HG03064 (cell line): ENCODE measurements around the gene CC2D2A.

Source experiments
- ATAC-seq: cut with Tn5 transposase; IDR thresholded peaks from one replicate; pipeline ENCODE4 v1.9.1; 2021; ENCODE audit warnings: low read depth; ENCODE audit not compliant: unreplicated experiment

CC2D2A gene

GRCh38 chr4:15469402-15470127, at the start of gene CC2D2A:
CC2D2A (plus strand) TSS chr4:15469882; CDS start chr4:15475933, 6,051 bp downstream.
- ATAC-seq, result no peak

DNA sequence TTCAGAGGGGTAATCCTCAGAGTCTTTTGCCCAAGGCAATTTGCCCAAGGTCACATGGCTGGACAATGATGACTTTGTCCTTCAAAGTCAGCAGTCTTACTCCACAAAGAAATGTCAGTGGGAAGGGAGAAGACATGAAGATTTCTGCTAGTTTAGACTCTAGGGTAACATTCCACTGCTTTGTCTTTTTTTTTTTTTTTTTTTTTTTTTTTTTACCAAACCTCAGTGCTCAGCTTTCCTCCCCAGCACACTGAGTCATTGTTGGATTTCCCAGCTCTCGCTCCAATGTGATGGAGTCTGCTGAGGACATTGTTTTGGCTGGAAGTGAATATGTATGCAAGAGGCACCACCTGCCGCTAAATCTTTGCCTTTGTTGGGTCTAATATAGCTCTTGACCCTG, 49.0 kb upstream of the CC2D2A start:
- no peak for ATAC-seq

DNA sequence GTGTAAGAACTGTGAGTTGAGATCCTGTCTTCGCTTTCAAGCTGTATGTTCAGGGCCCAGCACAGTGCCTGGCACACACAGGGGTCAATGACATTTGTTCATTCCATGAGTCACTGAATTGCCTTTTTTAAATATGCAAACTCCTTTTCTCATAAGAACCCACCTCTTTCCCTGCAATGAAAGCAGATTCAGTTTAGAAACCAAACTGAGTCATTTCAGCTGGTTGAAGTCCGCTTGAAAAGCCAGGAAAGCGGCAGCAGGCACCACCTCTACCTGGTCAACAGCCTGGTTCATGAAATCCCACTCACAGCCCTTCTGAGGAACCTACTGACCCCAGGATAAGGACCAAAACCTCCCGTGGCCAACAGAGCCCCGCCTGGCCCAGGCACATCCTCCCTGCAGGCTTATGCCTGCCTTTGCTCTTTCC, 46.4 kb upstream of the CC2D2A start:
- no peak for ATAC-seq

GRCh38 chr4:15425520-15425919, 44.2 kb upstream of the CC2D2A start:
- no peak for ATAC-seq

DNA sequence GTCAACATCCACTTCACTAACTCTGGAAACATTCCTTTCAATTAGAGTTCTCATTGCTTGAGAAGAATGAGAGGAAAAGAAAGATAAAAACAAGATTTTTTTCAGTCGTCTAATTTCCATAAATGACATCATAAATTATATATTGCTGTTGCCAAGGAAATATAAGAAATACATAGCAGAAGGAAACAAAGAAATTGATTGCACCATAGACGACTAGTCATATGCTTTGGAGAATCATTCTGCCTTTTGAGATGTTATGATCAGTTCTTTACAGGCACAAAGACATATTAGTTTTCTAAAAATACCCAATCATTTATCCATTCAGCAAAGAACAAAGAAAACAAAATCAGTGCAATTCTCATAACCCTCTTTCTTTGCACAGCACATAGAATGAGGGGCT, 42.5 kb upstream of the CC2D2A start:
- no peak for ATAC-seq

GRCh38 chr4:15427701-15428100, 42.0 kb upstream of the CC2D2A start, which contains the start of gene C1QTNF7:
C1QTNF7 (plus strand) TSS chr4:15428033; CDS start chr4:15435744, 7,711 bp downstream.
- no peak for ATAC-seq

- ATAC-seq, result no peak
Observed at GRCh38 chr4:15428611-15429010, 41.1 kb upstream of the CC2D2A start.

GRCh38 chr4:15434091-15434490, 35.6 kb upstream of the CC2D2A start:
- no peak for ATAC-seq

GRCh38 chr4:15434676-15435075, 35.0 kb upstream of the CC2D2A start:
- no peak for ATAC-seq

DNA sequence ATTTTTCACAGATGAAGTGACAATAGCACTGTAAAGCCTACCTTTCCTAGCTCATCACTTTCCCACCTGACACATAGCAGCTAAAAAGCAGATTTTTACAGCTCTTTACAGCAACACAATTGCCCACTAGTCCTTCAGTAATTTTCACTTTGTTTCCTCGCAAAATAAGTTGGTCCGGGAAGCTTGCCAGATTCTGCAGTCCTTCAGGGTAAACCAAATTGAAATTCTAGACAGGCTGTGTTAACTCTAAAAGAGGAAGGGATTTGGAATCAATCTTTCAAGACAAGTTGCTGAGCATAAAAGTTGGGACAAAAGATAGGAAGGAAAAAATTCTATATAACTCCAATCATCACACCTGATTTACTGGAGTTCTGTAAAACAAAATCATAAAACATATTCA, 33.2 kb upstream of the CC2D2A start:
- no peak for ATAC-seq

- no peak for ATAC-seq
Observed at GRCh38 chr4:15438939-15439524, 30.6 kb upstream of the CC2D2A start.

- ATAC-seq, result no peak
Observed at GRCh38 chr4:15443371-15444160, 26.1 kb upstream of the CC2D2A start.

DNA sequence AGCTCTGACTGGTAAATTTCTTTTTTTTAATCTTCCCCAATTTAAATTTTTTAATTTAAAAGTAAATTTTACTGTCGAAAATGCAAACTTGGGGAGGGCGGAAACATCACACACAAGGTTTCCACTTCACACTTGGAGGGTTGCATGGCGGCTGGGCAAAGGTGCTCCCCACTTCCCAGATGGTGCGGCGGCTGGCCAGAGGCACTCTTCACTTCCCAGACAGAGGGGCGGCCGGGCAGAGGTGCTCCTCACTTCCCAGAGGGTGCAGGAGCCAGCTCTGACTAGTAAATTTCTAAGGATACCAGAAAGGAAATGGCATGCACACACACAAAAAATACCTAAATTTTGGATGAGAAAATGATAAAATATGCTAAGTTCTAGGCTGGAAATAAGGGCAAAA, 25.4 kb upstream of the CC2D2A start:
- ATAC-seq, result no peak

GRCh38 chr4:15444879-15445547, 24.7 kb upstream of the CC2D2A start:
- no peak for ATAC-seq

GRCh38 chr4:15451181-15451865, 18.4 kb upstream of the CC2D2A start:
- ATAC-seq, result no peak

GRCh38 chr4:15451866-15452765, 17.6 kb upstream of the CC2D2A start:
- no peak for ATAC-seq

GRCh38 chr4:15455290-15455689, 14.4 kb upstream of the CC2D2A start:
- no peak for ATAC-seq

- ATAC-seq, result peak; percentile 86
Observed at GRCh38 chr4:15457406-15458201, 12.1 kb upstream of the CC2D2A start.

GRCh38 chr4:15458616-15459015, 11.1 kb upstream of the CC2D2A start:
- ATAC-seq, result no peak
